ENCODE data around the gene HMGXB3.

DNA sequence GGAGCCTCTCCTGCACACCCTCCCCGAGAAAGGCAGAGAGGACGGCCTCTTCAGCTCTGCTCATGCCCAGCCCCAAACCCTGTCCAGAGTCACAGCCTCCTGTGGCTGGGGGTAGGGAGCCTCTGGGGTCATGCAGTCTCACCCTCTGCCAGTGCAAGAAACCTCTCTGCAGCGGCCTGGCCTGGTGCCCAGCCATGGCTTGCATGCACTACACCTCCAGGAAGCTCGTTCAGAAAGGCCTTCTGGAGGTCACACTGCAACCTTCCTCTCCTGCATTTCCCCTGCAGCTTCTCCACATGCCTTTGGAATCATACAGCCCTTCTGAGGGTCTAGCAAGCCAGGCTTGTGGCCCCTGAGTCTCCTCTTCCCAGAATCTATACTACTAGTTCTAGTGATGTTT lies 67.9 kb downstream of the HMGXB3 start:
- TF ChIP-seq, protein P1, sequence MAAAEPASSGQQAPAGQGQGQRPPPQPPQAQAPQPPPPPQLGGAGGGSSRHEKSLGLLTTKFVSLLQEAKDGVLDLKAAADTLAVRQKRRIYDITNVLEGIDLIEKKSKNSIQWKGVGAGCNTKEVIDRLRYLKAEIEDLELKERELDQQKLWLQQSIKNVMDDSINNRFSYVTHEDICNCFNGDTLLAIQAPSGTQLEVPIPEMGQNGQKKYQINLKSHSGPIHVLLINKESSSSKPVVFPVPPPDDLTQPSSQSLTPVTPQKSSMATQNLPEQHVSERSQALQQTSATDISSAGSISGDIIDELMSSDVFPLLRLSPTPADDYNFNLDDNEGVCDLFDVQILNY (CRISPR knock-in tag; conservative IDR thresholded peaks at IDR 0.05) = no peak
- TF ChIP-seq NR3C1 (CRISPR knock-in tag; IDR thresholded peaks at IDR 0.05) (no peak), ZNF138 (CRISPR knock-in tag; IDR thresholded peaks at IDR 0.05; ENCODE audit: low read depth) (no peak), POLR2AphosphoS5 (IDR thresholded peaks at IDR 0.05; ENCODE audit: low read depth, low read length) (no peak), SMARCC2 (IDR thresholded peaks at IDR 0.05) (no peak)
- TF ChIP-seq, protein P2, sequence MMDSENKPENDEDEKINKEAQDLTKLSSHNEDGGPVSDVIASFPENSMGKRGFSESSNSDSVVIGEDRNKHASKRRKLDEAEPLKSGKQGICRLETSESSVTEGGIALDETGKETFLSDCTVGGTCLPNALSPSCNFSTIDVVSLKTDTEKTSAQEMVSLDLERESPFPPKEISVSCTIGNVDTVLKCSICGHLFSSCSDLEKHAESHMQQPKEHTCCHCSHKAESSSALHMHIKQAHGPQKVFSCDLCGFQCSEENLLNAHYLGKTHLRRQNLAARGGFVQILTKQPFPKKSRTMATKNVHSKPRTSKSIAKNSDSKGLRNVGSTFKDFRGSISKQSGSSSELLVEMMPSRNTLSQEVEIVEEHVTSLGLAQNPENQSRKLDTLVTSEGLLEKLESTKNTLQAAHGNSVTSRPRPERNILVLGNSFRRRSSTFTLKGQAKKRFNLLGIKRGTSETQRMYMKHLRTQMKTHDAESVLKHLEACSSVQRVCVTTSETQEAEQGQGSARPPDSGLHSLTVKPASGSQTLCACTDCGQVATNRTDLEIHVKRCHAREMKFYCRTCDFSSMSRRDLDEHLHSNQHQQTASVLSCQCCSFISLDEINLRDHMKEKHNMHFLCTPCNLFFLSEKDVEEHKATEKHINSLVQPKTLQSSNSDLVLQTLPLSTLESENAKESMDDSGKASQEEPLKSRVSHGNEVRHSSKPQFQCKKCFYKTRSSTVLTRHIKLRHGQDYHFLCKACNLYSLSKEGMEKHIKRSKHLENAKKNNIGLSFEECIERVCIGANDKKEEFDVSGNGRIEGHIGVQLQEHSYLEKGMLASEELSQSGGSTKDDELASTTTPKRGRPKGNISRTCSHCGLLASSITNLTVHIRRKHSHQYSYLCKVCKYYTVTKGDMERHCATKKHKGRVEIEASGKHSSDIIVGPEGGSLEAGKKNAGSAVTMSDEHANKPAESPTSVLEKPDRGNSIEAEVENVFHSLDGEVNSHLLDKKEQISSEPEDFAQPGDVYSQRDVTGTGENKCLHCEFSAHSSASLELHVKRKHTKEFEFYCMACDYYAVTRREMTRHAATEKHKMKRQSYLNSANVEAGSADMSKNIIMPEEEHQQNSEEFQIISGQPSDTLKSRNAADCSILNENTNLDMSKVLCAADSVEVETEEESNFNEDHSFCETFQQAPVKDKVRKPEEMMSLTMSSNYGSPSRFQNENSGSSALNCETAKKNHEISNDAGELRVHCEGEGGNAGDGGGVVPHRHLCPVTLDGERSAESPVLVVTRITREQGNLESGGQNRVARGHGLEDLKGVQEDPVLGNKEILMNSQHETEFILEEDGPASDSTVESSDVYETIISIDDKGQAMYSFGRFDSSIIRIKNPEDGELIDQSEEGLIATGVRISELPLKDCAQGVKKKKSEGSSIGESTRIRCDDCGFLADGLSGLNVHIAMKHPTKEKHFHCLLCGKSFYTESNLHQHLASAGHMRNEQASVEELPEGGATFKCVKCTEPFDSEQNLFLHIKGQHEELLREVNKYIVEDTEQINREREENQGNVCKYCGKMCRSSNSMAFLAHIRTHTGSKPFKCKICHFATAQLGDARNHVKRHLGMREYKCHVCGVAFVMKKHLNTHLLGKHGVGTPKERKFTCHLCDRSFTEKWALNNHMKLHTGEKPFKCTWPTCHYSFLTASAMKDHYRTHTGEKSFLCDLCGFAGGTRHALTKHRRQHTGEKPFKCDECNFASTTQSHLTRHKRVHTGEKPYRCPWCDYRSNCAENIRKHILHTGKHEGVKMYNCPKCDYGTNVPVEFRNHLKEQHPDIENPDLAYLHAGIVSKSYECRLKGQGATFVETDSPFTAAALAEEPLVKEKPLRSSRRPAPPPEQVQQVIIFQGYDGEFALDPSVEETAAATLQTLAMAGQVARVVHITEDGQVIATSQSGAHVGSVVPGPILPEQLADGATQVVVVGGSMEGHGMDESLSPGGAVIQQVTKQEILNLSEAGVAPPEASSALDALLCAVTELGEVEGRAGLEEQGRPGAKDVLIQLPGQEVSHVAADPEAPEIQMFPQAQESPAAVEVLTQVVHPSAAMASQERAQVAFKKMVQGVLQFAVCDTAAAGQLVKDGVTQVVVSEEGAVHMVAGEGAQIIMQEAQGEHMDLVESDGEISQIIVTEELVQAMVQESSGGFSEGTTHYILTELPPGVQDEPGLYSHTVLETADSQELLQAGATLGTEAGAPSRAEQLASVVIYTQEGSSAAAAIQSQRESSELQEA (CRISPR knock-in tag; IDR thresholded peaks at IDR 0.05; ENCODE audit: not compliant biosample characterization) = no peak
